H1 (cell line): Measurements from ENCODE around the gene FABP7. TPM values are rescaled to one million over a fixed set of nuclear protein-coding genes. Genes with fewer than 3 reads are reported as not detected.

Experiments
- CTCF ChIA-PET: fragments of 300-600 bp; sonication (Branson Sonifier 250); formaldehyde crosslinking; loops from one replicate; lab custom pipeline; 2021; ENCODE audit not compliant: partially characterized antibody; lab: Charles Lee
- POLR2A ChIA-PET: fragments of 300-600 bp; sonication (Branson Sonifier 250); formaldehyde crosslinking; loops from one replicate; lab custom pipeline; 2021; ENCODE audit warnings: inconsistent platforms; ENCODE audit not compliant: partially characterized antibody; lab: Charles Lee
- DNase-seq, 2 experiments: peaks; one replicate each; pipeline versions ENCODE4 v3.0.0 to v3.0.0-alpha.2; 2010 to 2022; ENCODE audit warnings: low spot score in 2 of 2, low read depth in 1 of 2, mixed read lengths in 1 of 2
- FAIRE-seq: peaks from 2 replicates; lab custom pipeline; 2011; peaks lifted over from hg19 to GRCh38; lab: Jason Lieb, UNC
- H2AFZ ChIP-seq: 2 replicates; pipeline ENCODE4 v1.8.1; 2012; ENCODE audit warnings: low read length, inconsistent platforms
- H2AK5ac ChIP-seq: 2 replicates; pipeline ENCODE4 v1.6.1; 2013; ENCODE audit warnings: low read depth, low read length
- H2BK120ac ChIP-seq: replicated peaks from 2 replicates; pipeline ENCODE3; 2013; ENCODE audit warnings: low read depth, low read length, inconsistent platforms
- H2BK12ac ChIP-seq: 2 replicates; pipeline ENCODE4 v1.6.1; 2013; ENCODE audit warnings: low read depth, low read length
- H2BK15ac ChIP-seq: 2 replicates; pipeline ENCODE4 v1.6.1; 2013; ENCODE audit warnings: low read length
- H2BK20ac ChIP-seq: 2 replicates; pipeline ENCODE4 v1.6.1; 2013; ENCODE audit warnings: low read length
- H2BK5ac ChIP-seq: 2 replicates; pipeline ENCODE4 v1.6.1; 2013; ENCODE audit warnings: low read depth, low read length
- H3K14ac ChIP-seq: 2 replicates; pipeline ENCODE4 v1.6.1; 2013; ENCODE audit warnings: inconsistent platforms; ENCODE audit not compliant: insufficient read length
- H3K18ac ChIP-seq: 2 replicates; pipeline ENCODE4 v1.6.1; 2013; ENCODE audit warnings: low read length; ENCODE audit errors: extremely low read depth
- H3K23ac ChIP-seq: 2 replicates; pipeline ENCODE4 v1.6.1; 2013; ENCODE audit warnings: inconsistent platforms; ENCODE audit not compliant: insufficient read length
- H3K23me2 ChIP-seq: 2 replicates; pipeline ENCODE4 v1.6.1; 2013; ENCODE audit warnings: low read depth, low read length
- H3K27ac ChIP-seq: 2 replicates; pipeline ENCODE4 v1.6.1; 2011; ENCODE audit warnings: low read depth, low read length, inconsistent platforms
- H3K27me3 ChIP-seq, 4 experiments: replicated peaks in 1 of 4; 1 replicate in 1 of 4; 2 replicates in 3 of 4; pipeline versions ENCODE4 v1.6.1 to v1.8.1; 2011 to 2013; ENCODE audit warnings: low read length in 3 of 4, mild to moderate bottlenecking in 3 of 4, inconsistent platforms in 2 of 4, mixed read lengths in 2 of 4, moderate library complexity in 1 of 4; ENCODE audit not compliant: control insufficient read depth in 3 of 4, insufficient read depth in 3 of 4; ENCODE audit errors: extremely low read depth in 1 of 4
- H3K36me3 ChIP-seq, 4 experiments: 2 replicates each; pipeline versions ENCODE4 v1.6.1 to v1.8.1; 2011 to 2013; ENCODE audit warnings: mild to moderate bottlenecking in 4 of 4, low read length in 3 of 4, moderate library complexity in 2 of 4, control low read depth in 1 of 4, inconsistent platforms in 1 of 4; ENCODE audit not compliant: insufficient read depth in 4 of 4, control insufficient read depth in 2 of 4
- H3K4ac ChIP-seq: replicated peaks from 2 replicates; pipeline ENCODE3; 2013; ENCODE audit warnings: low read length, low read depth, mixed read lengths, inconsistent platforms; ENCODE audit not compliant: insufficient read length
- H3K4me1 ChIP-seq, 4 experiments: replicated peaks in 1 of 4; 1 replicate in 1 of 4; 2 replicates in 3 of 4; pipeline versions ENCODE4 v1.6.1 to v1.8.1; 2011 to 2013; ENCODE audit warnings: low read length in 3 of 4, inconsistent platforms in 2 of 4, mixed read lengths in 1 of 4; ENCODE audit not compliant: insufficient read depth in 4 of 4, control insufficient read depth in 3 of 4
- H3K4me2 ChIP-seq, 2 experiments: 2 replicates each; pipeline versions ENCODE4 v1.6.1 to v1.8.1; 2011 to 2013; ENCODE audit warnings: low read depth in 2 of 2, low read length in 2 of 2, control low read depth in 1 of 2, inconsistent platforms in 1 of 2, mild to moderate bottlenecking in 1 of 2; ENCODE audit not compliant: insufficient read depth in 1 of 2
- H3K4me3 ChIP-seq, 4 experiments: fragments of 200-600, 300-600 bp in 1 of 4; sonication (generic), shearing (Covaris generic), sonication (Bioruptor Twin) in 1 of 4; 2 replicates each; pipeline versions ENCODE4 v1.5.1 to v1.8.1; 2011 to 2016; ENCODE audit warnings: low read length in 4 of 4, low read depth in 3 of 4, control low read depth in 2 of 4, inconsistent platforms in 2 of 4, mild to moderate bottlenecking in 2 of 4, mixed read lengths in 1 of 4, moderate library complexity in 1 of 4; ENCODE audit not compliant: insufficient read depth in 2 of 4; ENCODE audit errors: extremely low read depth in 1 of 4
- H3K56ac ChIP-seq: replicated peaks from 2 replicates; pipeline ENCODE3; 2013; ENCODE audit warnings: low read depth, mild to moderate bottlenecking, mixed read lengths, low read length, inconsistent platforms; ENCODE audit not compliant: insufficient read length
- H3K79me1 ChIP-seq: 2 replicates; pipeline ENCODE4 v1.6.1; 2013; ENCODE audit warnings: low read depth, low read length, control low read depth
- H3K79me2 ChIP-seq, 2 experiments: 2 replicates each; pipeline versions ENCODE4 v1.6.1 to v1.8.1; 2012 to 2013; ENCODE audit warnings: low read length in 2 of 2, mild to moderate bottlenecking in 2 of 2, inconsistent platforms in 1 of 2; ENCODE audit not compliant: insufficient read depth in 2 of 2, control insufficient read depth in 1 of 2
- H3K9ac ChIP-seq, 4 experiments: replicated peaks in 1 of 4; 1 replicate in 1 of 4; 2 replicates in 3 of 4; pipeline versions ENCODE4 v1.6.1 to v1.8.1; 2011 to 2013; ENCODE audit warnings: low read depth in 3 of 4, low read length in 3 of 4, control low read depth in 2 of 4, mild to moderate bottlenecking in 2 of 4, moderate library complexity in 2 of 4, inconsistent platforms in 1 of 4; ENCODE audit errors: extremely low read depth in 1 of 4
- H3K9me3 ChIP-seq, 2 experiments: 2 replicates each; pipeline versions ENCODE4 v1.6.1 to v1.8.1; 2012 to 2013; ENCODE audit warnings: mild to moderate bottlenecking in 2 of 2, moderate library complexity in 2 of 2, control low read depth in 1 of 2, inconsistent platforms in 1 of 2, low read depth in 1 of 2, low read length in 1 of 2, mixed read lengths in 1 of 2; ENCODE audit not compliant: insufficient read depth in 2 of 2
- H4K20me1 ChIP-seq, 2 experiments: replicated peaks in 1 of 2; 2 replicates each; pipeline versions ENCODE3 to v1.8.1; 2011 to 2013; ENCODE audit warnings: inconsistent platforms in 2 of 2, low read length in 2 of 2, mild to moderate bottlenecking in 1 of 2; ENCODE audit not compliant: insufficient read depth in 2 of 2, control insufficient read depth in 1 of 2
- H4K5ac ChIP-seq: 2 replicates; pipeline ENCODE4 v1.6.1; 2013; ENCODE audit warnings: low read length, low read depth, mixed read lengths, inconsistent platforms; ENCODE audit not compliant: insufficient read length
- H4K8ac ChIP-seq: 2 replicates; pipeline ENCODE4 v1.8.0; 2013; ENCODE audit warnings: mild to moderate bottlenecking, moderate library complexity, low read length, inconsistent platforms; ENCODE audit not compliant: insufficient read depth; ENCODE audit errors: extremely low read depth
- H4K91ac ChIP-seq: replicated peaks from 2 replicates; pipeline ENCODE3; 2013; ENCODE audit warnings: low read length, mixed read lengths, inconsistent platforms; ENCODE audit not compliant: insufficient read length
- ASH2L ChIP-seq: fragments of 200-600, 300-600 bp; sonication (generic); IDR thresholded peaks from one replicate; pipeline ENCODE4 v1.7.1; 2017; ENCODE audit warnings: low read length
- BRCA1 ChIP-seq: IDR thresholded peaks from 2 replicates; pipeline ENCODE4 v1.6.1; 2012; ENCODE audit warnings: low read depth, low read length, improper control_type of control experiment
- CBX8 ChIP-seq: fragments of 300-800, 300-1000 bp; sonication (generic); IDR thresholded peaks from 2 replicates; pipeline ENCODE4 v1.7.1; 2016; ENCODE audit warnings: low read depth, low read length, borderline replicate concordance
- EGR1 ChIP-seq: IDR thresholded peaks from 2 replicates; pipeline ENCODE4 v1.6.1; 2011; ENCODE audit warnings: low read depth, low read length, borderline replicate concordance
- KDM5A ChIP-seq: fragments of 200-600 bp; IDR thresholded peaks from 2 replicates; pipeline ENCODE4 v1.7.1; 2012; ENCODE audit warnings: mild to moderate bottlenecking, low read length, inconsistent platforms, mixed read lengths
- TAF1 ChIP-seq: IDR thresholded peaks from 2 replicates; pipeline ENCODE4 v1.6.1; 2011; ENCODE audit warnings: mild to moderate bottlenecking, low read depth, low read length
- TCF12 ChIP-seq: IDR thresholded peaks from 2 replicates; pipeline ENCODE4 v1.6.1; 2011; ENCODE audit warnings: low read depth, mild to moderate bottlenecking, low read length
- TEAD4 ChIP-seq: IDR thresholded peaks from 2 replicates; pipeline ENCODE4 v1.6.1; 2012; ENCODE audit warnings: low read depth, low read length, inconsistent platforms, mixed read lengths
- WGBS, 2 experiments: shearing (Covaris generic) in 1 of 2; methylation state at CpG; one replicate each; pipeline versions ENCODE4 v1.1.6 to v1.1.7; 2013 to 2015; ENCODE audit warnings: low lambda C conversion rate in 2 of 2, mixed read lengths in 2 of 2, inconsistent platforms in 1 of 2, low coverage in 1 of 2, missing lambda C conversion rate in 1 of 2; ENCODE audit not compliant: insufficient replicate concordance in 2 of 2, insufficient coverage in 1 of 2, insufficient read length in 1 of 2; ENCODE audit errors: extremely low coverage in 1 of 2, missing lambda C conversion rate in 1 of 2; 5-methylcytosine and 5-hydroxymethylcytosine counted together
- polyA plus RNA-seq, 7 experiments: library from polyadenylated mRNA; depleted of rRNA in 3 of 7; stranded (reverse) in 5 of 7; unstranded in 2 of 7; fragments of >200 nt in 5 of 7; fragments of 200-250 nt in 2 of 7; gene quantifications; 1 replicate in 5 of 7; 2 replicates in 1 of 7; 4 replicates in 1 of 7; pipeline versions ENCODE4 v1.2.1 to v1.2.3, GENCODE V29; 2011 to 2013; ENCODE audit warnings: missing spikeins in 2 of 7, mixed read lengths in 2 of 7
- total RNA-seq: library from RNA; stranded (reverse); fragmentation: NEBNext Ultra II Directional; extraction: Animal tissue kit (Norgen Biotek cat#: 25700); gene quantifications from 2 replicates; pipeline ENCODE4 v1.2.1, GENCODE V29; 2021
- TF ChIP-seq, protein P1 (sequence below), 3 experiments: IDR thresholded peaks; 1 replicate in 2 of 3; 2 replicates in 1 of 3; pipeline versions ENCODE4 v1.5.1 to v1.6.1; 2011; ENCODE audit warnings: low read length in 3 of 3, mild to moderate bottlenecking in 3 of 3, inconsistent platforms in 2 of 3, low read depth in 1 of 3, moderate library complexity in 1 of 3; ENCODE audit not compliant: insufficient read depth in 1 of 3; ENCODE audit errors: control extremely low read depth in 1 of 3

Gene FABP7
- total and polyA plus RNA-seq, 2 of the 8 experiments (the other 6 are each of a cell fraction or from before 2014, with no cell fraction given) = 10.6 to 13.1 TPM

DNA sequence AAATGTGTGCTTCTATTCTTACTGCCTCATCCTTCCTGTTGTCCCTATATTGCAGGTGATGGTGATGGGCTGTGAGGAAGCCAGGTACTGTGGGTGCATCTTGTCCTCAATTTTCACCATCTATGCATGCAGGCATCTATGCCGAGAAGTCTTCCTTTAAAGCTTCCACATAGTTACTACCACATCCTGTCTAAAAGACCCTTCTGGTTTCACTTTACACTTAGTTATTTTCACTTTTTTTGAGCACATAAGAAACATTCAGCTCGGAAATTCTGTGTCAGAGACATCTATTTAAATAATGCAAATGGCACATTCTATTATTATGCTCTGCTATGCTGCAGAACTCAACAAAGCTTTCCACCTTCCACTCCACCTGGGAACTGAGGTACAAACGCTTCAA lies 28.2 kb upstream of the FABP7 start:
- Histone ChIP-seq H3K36me3 (no peaks in the 10 kb centered on the region), H3K79me2 (no peaks in the 10 kb centered on the region), H3K4me2 (no peak overlapping the region), H2BK15ac (no peak overlapping the region), H3K27me3 (0 out of 7 replicates have a peak, but pooled peaks cover 0 to 1% (median 0%) of the 10 kb centered on the region in 4 experiments), H2BK120ac (no peak overlapping the region), H2AK5ac (no peak overlapping the region), H4K8ac (no peak overlapping the region), H3K23me2 (no peaks in the 10 kb centered on the region), H3K4me3 (no peak overlapping the region), H2BK20ac (no peak overlapping the region), H2BK12ac (no peak overlapping the region), H4K5ac (no peak overlapping the region), H3K56ac (no peak overlapping the region), H3K23ac (no peak overlapping the region), H3K9ac (no peak overlapping the region), H2BK5ac (no peak overlapping the region), H3K9me3 (peaks cover 3% of the 10 kb centered on the region in 2 experiments; a peak in 1 of 4 replicates), H4K20me1 (no peaks in the 10 kb centered on the region), H3K79me1 (no peaks in the 10 kb centered on the region), H4K91ac (no peak overlapping the region), H3K14ac (no peak overlapping the region), H3K18ac (no peak overlapping the region), H3K4ac (no peak overlapping the region), H3K4me1 (peaks cover 0 to 4% (median 1%) of the 10 kb centered on the region in 4 experiments; a peak in 1 of 7 replicates), H2AFZ (0 out of 2 replicates have a peak overlapping the region, but pooled peaks have one; percentile 64), H3K27ac (no peak overlapping the region)
- no peak for TF ChIP-seq EGR1
- TF ChIP-seq CBX8 = no peak
- no peak for TF ChIP-seq BRCA1
- no peak for TF ChIP-seq TCF12
- TF ChIP-seq TEAD4 = no peak
- no peak for TF ChIP-seq TAF1
- TF ChIP-seq ASH2L = no peak
- TF ChIP-seq, protein P1, sequence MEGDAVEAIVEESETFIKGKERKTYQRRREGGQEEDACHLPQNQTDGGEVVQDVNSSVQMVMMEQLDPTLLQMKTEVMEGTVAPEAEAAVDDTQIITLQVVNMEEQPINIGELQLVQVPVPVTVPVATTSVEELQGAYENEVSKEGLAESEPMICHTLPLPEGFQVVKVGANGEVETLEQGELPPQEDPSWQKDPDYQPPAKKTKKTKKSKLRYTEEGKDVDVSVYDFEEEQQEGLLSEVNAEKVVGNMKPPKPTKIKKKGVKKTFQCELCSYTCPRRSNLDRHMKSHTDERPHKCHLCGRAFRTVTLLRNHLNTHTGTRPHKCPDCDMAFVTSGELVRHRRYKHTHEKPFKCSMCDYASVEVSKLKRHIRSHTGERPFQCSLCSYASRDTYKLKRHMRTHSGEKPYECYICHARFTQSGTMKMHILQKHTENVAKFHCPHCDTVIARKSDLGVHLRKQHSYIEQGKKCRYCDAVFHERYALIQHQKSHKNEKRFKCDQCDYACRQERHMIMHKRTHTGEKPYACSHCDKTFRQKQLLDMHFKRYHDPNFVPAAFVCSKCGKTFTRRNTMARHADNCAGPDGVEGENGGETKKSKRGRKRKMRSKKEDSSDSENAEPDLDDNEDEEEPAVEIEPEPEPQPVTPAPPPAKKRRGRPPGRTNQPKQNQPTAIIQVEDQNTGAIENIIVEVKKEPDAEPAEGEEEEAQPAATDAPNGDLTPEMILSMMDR (IDR thresholded peaks at IDR 0.05; ENCODE audit: control extremely low read depth in 1 of 3, insufficient read depth in 1 of 3, low read depth in 1 of 3, low read length in 3 of 3) = no peak
- TF ChIP-seq KDM5A = no peak
- CTCF ChIA-PET = interaction anchor here (0.8 to 3.8 kb wide), 4 partner anchors 10 to 99 kb away, joined by 3 to 18 read pairs (median 3); no protein-coding TSS in a partner anchor
- FAIRE-seq (no peak), DNase-seq (no peak)
- WGBS, 2 experiments = 75% methylated on average over 3 of the region's 3 CpGs; no CpG with 5 or more reads in 1 of the 2 experiments
- POLR2A ChIA-PET = no interaction called here
